Activated CD4-positive, alpha-beta T cell treated with anti-CD3 and anti-CD28 coated beads for 36 hours (primary cell): ENCODE data around the gene CPXM2. TPM values are rescaled to one million over a fixed set of nuclear protein-coding genes. Genes with fewer than 3 reads are reported as not detected.

Experiments
- ATAC-seq: fragments of 200-7000 bp; cut with Tn5 transposase; one replicate; pipeline ENCODE4 v1.10.0; 2021; ENCODE audit warnings: mild to moderate bottlenecking, moderate library complexity
- CTCF ChIA-PET: fragments of 350-600 bp; sonication (Branson Sonifier 250); formaldehyde crosslinking; loops from one replicate; lab custom pipeline; 2021; ENCODE audit warnings: antibody characterized with exemption; lab: Charles Lee
- POLR2A ChIA-PET: fragments of 350-600 bp; sonication (Branson Sonifier 250); formaldehyde crosslinking; loops from one replicate; lab custom pipeline; 2021; ENCODE audit warnings: antibody characterized with exemption, inconsistent platforms; lab: Charles Lee
- DNase-seq: peaks from one replicate; pipeline ENCODE4 v3.0.0-alpha.2; 2020
- H3K27ac Mint-ChIP-seq: one replicate; pipeline ENCODE4 v1.8.0; 2021; ENCODE audit warnings: mixed read lengths
- H3K27me3 Mint-ChIP-seq: one replicate; pipeline ENCODE4 v1.8.0; 2021; ENCODE audit warnings: mixed read lengths
- H3K36me3 Mint-ChIP-seq: one replicate; pipeline ENCODE4 v1.8.0; 2021; ENCODE audit warnings: low read depth, mixed read lengths
- H3K4me1 Mint-ChIP-seq: one replicate; pipeline ENCODE4 v1.8.0; 2021; ENCODE audit warnings: mixed read lengths
- H3K4me3 Mint-ChIP-seq: one replicate; pipeline ENCODE4 v1.8.0; 2021; ENCODE audit warnings: mild to moderate bottlenecking, moderate library complexity, mixed read lengths
- H3K9me3 Mint-ChIP-seq: one replicate; pipeline ENCODE4 v1.8.0; 2021; ENCODE audit warnings: low read depth, mixed read lengths
- intact Hi-C, 2 experiments: fragments of 100-400 bp; cut with DNase I in 1 of 2; cut with micrococcal nuclease in 1 of 2; formaldehyde crosslinking; loops; one replicate each; pipeline versions ENCODE4 v1.14.2 to v1.15.1; 2022 to 2024; cut with DNase I, micrococcal nuclease
- total RNA-seq, 2 experiments: library from RNA; stranded (reverse); gene quantifications; one replicate each; pipeline ENCODE4 v1.2.3, GENCODE V29; 2021

The CPXM2 gene
- total RNA-seq, 2 experiments from 2014 or later, result not detected

GRCh38 chr10:123884907-123885381 lies 6.7 kb downstream of the CPXM2 start:
- Mint-ChIP-seq H3K27ac (no peak overlapping the region), H3K4me1 (no peaks in the 10 kb centered on the region)

DNA sequence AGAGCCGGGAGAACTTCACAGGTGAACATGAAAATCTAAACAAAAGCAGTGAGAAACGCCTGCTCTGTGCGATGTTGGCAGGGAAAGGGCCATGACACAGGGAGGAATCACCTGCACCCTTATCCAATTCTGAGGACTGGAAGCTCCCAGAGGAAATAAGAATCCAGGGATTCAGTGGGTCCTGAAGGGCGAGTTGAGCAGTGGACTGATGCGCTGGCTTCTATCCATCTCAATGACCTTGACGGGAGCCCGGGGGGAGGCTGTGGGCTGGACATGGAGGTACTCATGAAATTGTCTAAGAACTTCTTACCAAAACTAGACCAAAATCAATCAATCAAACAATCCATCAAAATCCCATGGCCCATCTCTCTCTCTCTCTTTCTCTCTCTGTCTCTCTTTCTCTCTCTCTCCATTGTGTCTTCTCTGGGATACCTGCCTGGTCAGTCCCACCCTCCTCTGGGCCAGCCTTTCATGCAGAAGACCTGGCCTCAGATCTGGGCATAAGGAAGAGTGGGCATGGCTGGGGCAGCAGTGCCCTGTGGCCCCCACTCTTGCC lies 7.2 kb downstream of the CPXM2 start:
- intact Hi-C loops, result no loop called here
- POLR2A ChIA-PET, result no interaction called here
- no peaks in the 10 kb centered on the region for H3K4me1 Mint-ChIP-seq
- no peak overlapping the region for H3K4me3 Mint-ChIP-seq
- DNase-seq (no peak), ATAC-seq (no peak)
- CTCF ChIA-PET, result interaction anchor here (1.0 kb wide), 1 partner anchor 1835 kb away, joined by 3 read pairs; no protein-coding TSS in a partner anchor
- no peak overlapping the region for H3K27ac Mint-ChIP-seq
- H3K9me3 Mint-ChIP-seq, result no peaks in the 10 kb centered on the region
- H3K36me3 Mint-ChIP-seq, result no peaks in the 10 kb centered on the region
- no peaks in the 10 kb centered on the region for H3K27me3 Mint-ChIP-seq

More at GRCh38 chr10:123884907-123885381, 6.7 kb downstream of the CPXM2 start:
- POLR2A ChIA-PET, result no interaction called here
- Mint-ChIP-seq H3K36me3 (no peaks in the 10 kb centered on the region), H3K9me3 (no peaks in the 10 kb centered on the region), H3K4me3 (no peak overlapping the region), H3K27me3 (peaks cover 3% of the 10 kb centered on the region)
- intact Hi-C loops, result no loop called here
- CTCF ChIA-PET, result interaction anchor here (1.0 kb wide), 1 partner anchor 1835 kb away, joined by 3 read pairs; no protein-coding TSS in a partner anchor
- ATAC-seq, result no peak
- DNase-seq, result no peak

GRCh38 chr10:123883673-123884320 lies 7.8 kb downstream of the CPXM2 start:
- no peak overlapping the region for H3K27ac Mint-ChIP-seq
- ATAC-seq (no peak), DNase-seq (no peak)
- intact Hi-C loops, result no loop called here
- no peaks in the 10 kb centered on the region for H3K9me3 Mint-ChIP-seq
- H3K36me3 Mint-ChIP-seq, result no peaks in the 10 kb centered on the region
- H3K4me3 Mint-ChIP-seq, result no peak overlapping the region
- H3K27me3 Mint-ChIP-seq, result no peaks in the 10 kb centered on the region
- POLR2A ChIA-PET, result no interaction called here
- no peaks in the 10 kb centered on the region for H3K4me1 Mint-ChIP-seq
- CTCF ChIA-PET, result interaction anchor here (0.6 kb wide), 1 partner anchor 30 kb away, joined by 4 read pairs; no protein-coding TSS in a partner anchor

GRCh38 chr10:123882681-123883445 lies 8.7 kb downstream of the CPXM2 start:
- CTCF ChIA-PET, result interaction anchor here (0.6 kb wide), 2 partner anchors 29 to 40 kb away, joined by 3 to 4 read pairs; no protein-coding TSS in a partner anchor
- intact Hi-C loops, result no loop called here
- Mint-ChIP-seq H3K27ac (no peak overlapping the region), H3K4me3 (no peak overlapping the region), H3K9me3 (no peaks in the 10 kb centered on the region), H3K27me3 (no peaks in the 10 kb centered on the region), H3K4me1 (no peaks in the 10 kb centered on the region), H3K36me3 (no peaks in the 10 kb centered on the region)
- POLR2A ChIA-PET, result no interaction called here
- no peak for DNase-seq
- no peak for ATAC-seq

DNA sequence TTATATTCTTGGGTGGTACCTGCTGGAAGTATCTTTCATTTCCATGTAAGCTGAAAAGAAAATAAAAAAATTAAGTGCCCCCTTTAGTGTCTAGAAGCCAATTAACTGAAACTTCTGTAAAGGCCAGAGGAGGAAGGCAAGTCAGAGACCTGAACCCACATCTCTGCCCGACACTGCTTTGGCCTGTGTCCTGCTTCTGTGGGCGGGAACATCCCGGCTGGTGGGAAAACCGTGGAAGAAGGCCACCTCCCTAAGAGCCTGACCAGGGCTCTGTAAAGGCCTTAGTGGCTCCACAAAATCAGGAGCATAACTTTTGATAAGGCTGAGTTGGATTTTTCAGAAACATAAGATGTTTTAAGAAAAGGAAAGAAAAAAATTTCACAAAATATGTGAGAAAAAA lies 9.4 kb downstream of the CPXM2 start:
- Mint-ChIP-seq H3K27ac (no peak overlapping the region), H3K27me3 (no peaks in the 10 kb centered on the region), H3K4me1 (no peaks in the 10 kb centered on the region), H3K9me3 (no peaks in the 10 kb centered on the region), H3K36me3 (no peaks in the 10 kb centered on the region), H3K4me3 (no peak overlapping the region)
- intact Hi-C loops, result no loop called here
- ATAC-seq (no peak), DNase-seq (no peak)
- CTCF ChIA-PET, result interaction anchor here (0.6 kb wide), 1 partner anchor 41 kb away, joined by 3 read pairs; no protein-coding TSS in a partner anchor
- POLR2A ChIA-PET, result no interaction called here

DNA sequence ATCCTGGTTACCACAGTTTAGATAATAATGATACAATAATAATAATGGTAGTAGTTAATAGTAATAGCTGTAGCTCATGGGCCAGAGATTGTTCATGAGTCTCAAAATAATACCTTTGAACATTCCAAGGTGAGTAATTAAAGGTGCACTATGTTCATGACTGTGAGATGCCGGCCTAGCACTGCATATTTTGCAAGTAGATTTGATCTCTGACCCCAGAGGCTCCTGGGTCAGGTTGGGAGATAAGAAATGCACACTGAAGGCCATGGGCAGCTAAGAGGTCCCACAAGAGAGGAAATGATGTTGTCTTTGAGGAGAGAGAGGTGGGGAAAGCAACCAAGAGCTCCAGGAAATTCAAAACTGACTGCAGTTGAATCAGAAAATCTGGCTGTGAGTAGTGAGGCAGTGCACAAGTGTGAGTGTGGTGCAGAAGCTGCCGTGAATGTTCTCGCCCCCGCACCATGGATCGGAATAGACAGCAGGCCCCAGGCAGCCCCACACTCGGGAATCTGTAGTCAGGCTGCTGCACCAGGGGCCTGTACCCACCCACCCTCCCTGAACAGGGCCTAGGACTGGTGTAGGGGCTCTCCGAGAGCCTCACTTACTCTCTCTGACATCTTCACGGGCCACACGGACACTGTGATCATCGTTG lies 11.9 kb downstream of the CPXM2 start:
- no peak overlapping the region for H3K4me3 Mint-ChIP-seq
- H3K27me3 Mint-ChIP-seq, result no peaks in the 10 kb centered on the region
- no peak for ATAC-seq
- no peaks in the 10 kb centered on the region for H3K36me3 Mint-ChIP-seq
- no peak overlapping the region for H3K27ac Mint-ChIP-seq
- intact Hi-C loops, result no loop called here
- DNase-seq, result no peak
- ChIA-PET CTCF (no interaction called here), POLR2A (interaction anchor here (0.6 kb wide), 1 partner anchor 683 kb away, joined by 3 read pairs; no protein-coding TSS in a partner anchor)
- H3K4me1 Mint-ChIP-seq, result no peaks in the 10 kb centered on the region
- no peaks in the 10 kb centered on the region for H3K9me3 Mint-ChIP-seq

- H3K27me3 Mint-ChIP-seq, result no peaks in the 10 kb centered on the region
- CTCF ChIA-PET, result no interaction called here
- POLR2A ChIA-PET, result interaction anchor here (0.6 kb wide), 1 partner anchor 684 kb away, joined by 3 read pairs; no protein-coding TSS in a partner anchor
- intact Hi-C loops, result no loop called here
- no peak overlapping the region for H3K4me3 Mint-ChIP-seq
- no peaks in the 10 kb centered on the region for H3K9me3 Mint-ChIP-seq
- no peak for DNase-seq
- H3K4me1 Mint-ChIP-seq, result no peaks in the 10 kb centered on the region
- H3K27ac Mint-ChIP-seq, result no peak overlapping the region
- no peaks in the 10 kb centered on the region for H3K36me3 Mint-ChIP-seq
- no peak for ATAC-seq
Measured at GRCh38 chr10:123878666-123879303, 12.8 kb downstream of the CPXM2 start.

GRCh38 chr10:123870260-123870659 lies 21.3 kb downstream of the CPXM2 start:
- ChIA-PET POLR2A (no interaction called here), CTCF (interaction anchor here (0.8 kb wide), 1 partner anchor 58 kb away, joined by 3 read pairs; no protein-coding TSS in a partner anchor)
- DNase-seq, result no peak
- Mint-ChIP-seq H3K4me1 (no peaks in the 10 kb centered on the region), H3K36me3 (no peaks in the 10 kb centered on the region), H3K27ac (no peak overlapping the region), H3K4me3 (no peak overlapping the region), H3K27me3 (peaks cover 11% of the 10 kb centered on the region), H3K9me3 (peaks cover 2% of the 10 kb centered on the region)
- intact Hi-C loops, result no loop called here
- no peak for ATAC-seq

DNA sequence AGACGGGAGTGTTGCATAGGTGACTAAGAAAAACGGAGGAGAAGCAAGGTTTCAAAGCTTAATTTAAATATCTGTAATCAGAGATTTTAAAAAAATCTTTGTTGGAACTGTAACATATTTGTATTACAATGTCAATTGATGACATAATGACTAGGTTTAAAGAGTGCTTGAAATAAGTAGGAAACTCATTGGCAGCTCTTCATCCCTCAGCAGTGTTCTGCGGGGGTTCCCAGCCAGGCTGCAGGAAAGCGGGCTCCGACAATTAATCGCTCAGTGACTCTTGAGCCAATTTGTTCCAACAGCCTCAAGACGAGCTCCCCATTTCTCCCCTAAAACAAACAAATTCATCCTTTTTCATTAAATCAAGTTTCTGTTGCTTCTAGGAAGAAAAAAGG lies 22.6 kb downstream of the CPXM2 start:
- Mint-ChIP-seq H3K36me3 (no peaks in the 10 kb centered on the region), H3K4me1 (no peaks in the 10 kb centered on the region), H3K27ac (no peak overlapping the region), H3K9me3 (peaks cover 2% of the 10 kb centered on the region), H3K27me3 (peaks cover 11% of the 10 kb centered on the region), H3K4me3 (no peak overlapping the region)
- intact Hi-C loops, result no loop called here
- no peak for ATAC-seq
- ChIA-PET CTCF (interaction anchor here (0.7 kb wide), 1 partner anchor 421 kb away, joined by 3 read pairs; no protein-coding TSS in a partner anchor), POLR2A (no interaction called here)
- DNase-seq, result no peak

GRCh38 chr10:123868038-123869019 lies 23.3 kb downstream of the CPXM2 start:
- H3K27ac Mint-ChIP-seq, result no peak overlapping the region
- DNase-seq (no peak), ATAC-seq (no peak)
- intact Hi-C loops, result no loop called here
- no peak overlapping the region for H3K4me3 Mint-ChIP-seq
- ChIA-PET POLR2A (no interaction called here), CTCF (interaction anchor here (0.7 kb wide), 1 partner anchor 421 kb away, joined by 3 read pairs; no protein-coding TSS in a partner anchor)
- H3K27me3 Mint-ChIP-seq, result peaks cover 11% of the 10 kb centered on the region
- peaks cover under 1% of the 10 kb centered on the region for H3K9me3 Mint-ChIP-seq
- H3K36me3 Mint-ChIP-seq, result no peaks in the 10 kb centered on the region
- H3K4me1 Mint-ChIP-seq, result no peaks in the 10 kb centered on the region
